Heart left ventricle (tissue), 16 donors: Measurements from ENCODE around the gene GRIA2. TPM values are rescaled to one million over a fixed set of nuclear protein-coding genes. Genes with fewer than 3 reads are reported as not detected.

Experiments
- ATAC-seq, 4 donors: fragments of 200-7000 bp; cut with Tn5 transposase; one replicate each; pipeline ENCODE4 v1.9.1; 2020 to 2022; ENCODE audit warnings: moderate library complexity in 4 of 4, mild to moderate bottlenecking in 3 of 4, moderate number of reproducible peaks in 1 of 4
- DNase-seq, 5 donors: peaks; one replicate each; pipeline ENCODE4 v3.0.0-alpha.2; 2020
- H3K27ac ChIP-seq, 12 donors: fragments of 200-600 bp; sonication (generic) in 4 of 12; one replicate each; pipeline versions ENCODE4 v1.5.0 to v1.8.0; 2016 to 2022; ENCODE audit warnings: mild to moderate bottlenecking in 2 of 12
- H3K27me3 ChIP-seq, 9 donors: fragments of 200-600 bp; sonication (generic) in 2 of 9; one replicate each; pipeline versions ENCODE4 v1.5.1 to v1.8.0; 2016 to 2022; ENCODE audit warnings: mild to moderate bottlenecking in 3 of 9
- H3K36me3 ChIP-seq, 9 donors: fragments of 200-600 bp; sonication (generic) in 2 of 9; one replicate each; pipeline versions ENCODE4 v1.5.0 to v1.8.0; 2018 to 2022; ENCODE audit warnings: mild to moderate bottlenecking in 2 of 9
- H3K4me1 ChIP-seq, 12 donors: fragments of 200-600 bp; sonication (generic) in 4 of 12; one replicate each; pipeline versions ENCODE4 v1.5.0 to v1.8.0; 2016 to 2022; ENCODE audit warnings: mild to moderate bottlenecking in 3 of 12
- H3K4me3 ChIP-seq, 12 donors: fragments of 200-600 bp; sonication (generic) in 4 of 12; one replicate each; pipeline versions ENCODE4 v1.5.0 to v1.8.0; 2017 to 2022; ENCODE audit warnings: mild to moderate bottlenecking in 9 of 12, moderate library complexity in 4 of 12
- H3K9me3 ChIP-seq, 12 donors: fragments of 200-600 bp; sonication (generic) in 4 of 12; one replicate each; pipeline versions ENCODE4 v1.5.0 to v1.8.0; 2016 to 2022; ENCODE audit warnings: mild to moderate bottlenecking in 1 of 12
- CTCF ChIP-seq, 12 donors: fragments of 200-600 bp; sonication (generic) in 4 of 12; IDR thresholded peaks; one replicate each; pipeline versions ENCODE4 v1.5.0 to v1.8.0; 2018 to 2022; ENCODE audit warnings: antibody characterized with exemption in 12 of 12, mild to moderate bottlenecking in 5 of 12
- POLR2A ChIP-seq, 2 donors: fragments of 450-650 bp; IDR thresholded peaks; one replicate each; pipeline ENCODE4 v1.6.1; 2017; ENCODE audit warnings: antibody characterized with exemption in 2 of 2, mild to moderate bottlenecking in 2 of 2, moderate library complexity in 2 of 2
- WGBS, 4 donors: extraction: QIAGEN DNeasy Blood & Tissue Kit in 2 of 4; methylation state at CpG; one replicate each; pipeline versions ENCODE4 v1.1.5 to v1.1.7; 2013 to 2018; 5-methylcytosine and 5-hydroxymethylcytosine counted together
- intact Hi-C, 10 donors: fragments of 100-400 bp; cut with DNase I; formaldehyde crosslinking; loops; one replicate each; pipeline versions ENCODE4 v1.11.1 to v1.14.2; 2022
- polyA plus RNA-seq, 2 donors: library from polyadenylated mRNA; stranded (reverse); fragments of 200-250 nt; gene quantifications; one replicate each; pipeline ENCODE4 v1.2.3, GENCODE V29; 2013
- total RNA-seq, 9 donors: library from RNA; depleted of rRNA in 2 of 9; stranded (reverse); fragments of >200 nt in 2 of 9; fragmentation: NEBNext Ultra II Directional in 3 of 9; extraction: Animal tissue kit (Norgen Biotek cat#: 25700) in 3 of 9; gene quantifications; one replicate each; pipeline versions ENCODE4 v1.1.0 to v1.2.4, GENCODE V29; 2016 to 2023
- donor health status: ischemic (EF 13 %, LVEDD 7.1; RV severe dilation, severe dysfunction).
- donor health status: healthy with polysubstance abuse.
- donor health status: DM: no; HTN: yes; CAD: no.
- donor health status: DM: no; HTN: no; CAD: no.
- donor health status: ischemic (EF 25% LVEDD 6.9; RV normal size, moderate dysfunction).
- donor health status: ischemic (EF 25% LVEDD 5.7; RV mildly dilated, moderate dysfunction).
- donor health status: healthy.
- donor health status: DM: yes; HTN: yes; CAD: no.
- donor health status: ischemic (EF 35%, LVEDD 5.7; RV mildly dilated, moderate dysfunction).
- donor health status: nonischemic (EF 11% LVEDD 7.7; RV severe dilation, severe dysfunction).
- donor health status: DM: yes; HTN: yes; CAD: no.
- donor health status: PGD.
- donor health status: ischemic (EF 29% LVEDD 5.4; RV normal size, mild dysfunction).
- donor health status: nonischemic (EF 23%, LVEDD 6.1; RV moderate dilation, normal function).

The GRIA2 gene
- total and polyA plus RNA-seq, 11 donors = 0.17 to 0.36 TPM; not detected in 9

GRCh38 chr4:157195374-157195773 lies 25.2 kb upstream of the GRIA2 start:
- WGBS, 4 donors = 70 to 84% (median 76%) methylated on average over 2 of the region's 2 CpGs
- no peak overlapping the region for H3K27ac ChIP-seq
- no peaks in the 10 kb centered on the region for H3K27me3 ChIP-seq
- no peaks in the 10 kb centered on the region for H3K36me3 ChIP-seq
- TF ChIP-seq CTCF (IDR thresholded peaks at IDR 0.05) (no peak), POLR2A (IDR thresholded peaks at IDR 0.05) (no peak)
- intact Hi-C loops = no loop called here
- no peak overlapping the region for H3K4me3 ChIP-seq
- H3K4me1 ChIP-seq = no peaks in the 10 kb centered on the region
- ATAC-seq (no peak), DNase-seq (no peak)
- no peaks in the 10 kb centered on the region for H3K9me3 ChIP-seq

DNA sequence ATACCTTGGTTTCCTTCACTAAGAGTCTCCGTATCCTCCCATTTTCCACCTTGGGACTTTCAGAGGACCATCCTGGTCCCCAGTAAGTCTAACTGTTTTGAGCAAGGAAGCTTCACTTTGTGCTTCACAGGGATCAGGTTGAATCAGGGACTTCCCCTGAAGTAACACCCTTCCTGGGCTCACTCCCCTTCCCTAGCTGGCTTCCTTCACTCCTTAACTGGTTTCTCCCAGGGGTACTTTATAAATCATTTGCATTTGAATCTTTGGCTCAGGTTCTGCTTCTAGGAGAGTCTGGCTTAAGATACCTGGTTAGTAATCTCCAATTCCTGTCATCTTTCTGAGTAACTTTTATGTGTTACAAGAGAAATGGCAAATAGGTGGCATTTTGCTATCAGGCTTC lies 24.5 kb upstream of the GRIA2 start:
- Histone ChIP-seq H3K9me3 (no peaks in the 10 kb centered on the region), H3K27ac (no peak overlapping the region), H3K36me3 (no peaks in the 10 kb centered on the region), H3K4me3 (no peak overlapping the region), H3K27me3 (no peaks in the 10 kb centered on the region), H3K4me1 (no peaks in the 10 kb centered on the region)
- DNase-seq = no peak
- WGBS, 4 donors = 82 to 100% (median 88%) methylated on average over 1 of the region's 1 CpG
- intact Hi-C loops = no loop called here
- no peak for TF ChIP-seq CTCF (IDR thresholded peaks at IDR 0.05)
- no peak for TF ChIP-seq POLR2A (IDR thresholded peaks at IDR 0.05)
- no peak for ATAC-seq

GRCh38 chr4:157204634-157205244 lies 15.8 kb upstream of the GRIA2 start:
- DNase-seq (no peak), ATAC-seq (no peak)
- intact Hi-C loops = loop anchor here in 1 of 10 donors (5.0 kb wide), 1 partner anchor 773 kb away; no protein-coding TSS in a partner anchor
- Histone ChIP-seq H3K36me3 (no peaks in the 10 kb centered on the region), H3K9me3 (no peaks in the 10 kb centered on the region), H3K27ac (no peak overlapping the region), H3K27me3 (no peaks in the 10 kb centered on the region), H3K4me3 (no peak overlapping the region), H3K4me1 (no peaks in the 10 kb centered on the region)
- TF ChIP-seq CTCF (IDR thresholded peaks at IDR 0.05) (peak in 6 of 12 donors; percentile 9 to 39 (median 24)), POLR2A (IDR thresholded peaks at IDR 0.05) (no peak)
- WGBS, 4 donors = 67 to 76% (median 72%) methylated on average over 17 of the region's 17 CpGs

DNA sequence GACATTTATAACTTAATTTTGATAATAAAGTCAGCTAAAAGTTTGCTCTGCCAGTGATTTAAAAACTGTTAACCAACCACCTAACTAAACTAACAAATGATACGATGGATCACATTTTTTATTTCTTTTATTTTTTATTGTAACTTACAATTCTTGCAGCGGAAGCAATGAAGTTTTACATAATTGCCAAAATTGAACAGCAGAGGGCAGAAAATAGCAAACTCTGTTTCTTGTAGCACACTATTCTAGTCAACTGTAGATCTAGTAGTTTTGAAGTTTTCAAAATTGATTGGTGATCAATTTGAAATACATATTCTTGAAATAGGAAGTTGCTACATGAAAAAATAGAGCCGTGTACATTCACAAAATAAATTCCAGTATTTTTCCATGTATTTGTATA lies 2.8 kb upstream of the GRIA2 start:
- TF ChIP-seq POLR2A (IDR thresholded peaks at IDR 0.05) = no peak
- peak in 8 of 12 donors; percentile 15 to 55 (median 35) for TF ChIP-seq CTCF (IDR thresholded peaks at IDR 0.05)
- Histone ChIP-seq H3K27ac (no peak overlapping the region), H3K36me3 (no peaks in the 10 kb centered on the region), H3K9me3 (no peaks in the 10 kb centered on the region), H3K27me3 (peaks cover 7 to 43% (median 35%) of the 10 kb centered on the region in 9 donors), H3K4me3 (no peak overlapping the region), H3K4me1 (peaks cover 0 to 15% (median 3%) of the 10 kb centered on the region in 12 donors)
- intact Hi-C loops = loop anchor here in 6 of 10 donors (5.0 to 10.0 kb wide), 3 partner anchors 757 to 765 kb away; no protein-coding TSS in a partner anchor
- 19 to 31% (median 25%) methylated on average over 3 of the region's 3 CpGs for WGBS, 4 donors
- ATAC-seq (no peak), DNase-seq (no peak)
